GM10266 (cell line): ENCODE data around the gene C4orf17.

ENCODE experiments used
- DNase-seq: peaks from one replicate; pipeline ENCODE4 v3.0.0; 2012; ENCODE audit errors: extremely low spot score
- CTCF ChIP-seq: IDR thresholded peaks from 2 replicates; pipeline ENCODE4 v1.5.1; 2012; ENCODE audit warnings: mild to moderate bottlenecking, low read depth; ENCODE audit not compliant: control insufficient read depth, insufficient read depth; ENCODE audit errors: missing control alignments

C4orf17 gene

GRCh38 chr4:99587803-99588202 lies 77.0 kb downstream of the C4orf17 start:
- DNase-seq = no peak
- no peak for TF ChIP-seq CTCF

- DNase-seq = no peak
- no peak for TF ChIP-seq CTCF
Measured at GRCh38 chr4:99591757-99592156, 80.9 kb downstream of the C4orf17 start.
